GM18505 (cell line): ENCODE data around the gene HS3ST2.
"Not testable (repeated sequence)": the region's sequence is repeated elsewhere in the genome, so short reads cannot be mapped to it uniquely, and the experiment has no call there.

Source experiments
- ATAC-seq: cut with Tn5 transposase; IDR thresholded peaks from one replicate; pipeline ENCODE4 v1.9.1; 2021; ENCODE audit not compliant: unreplicated experiment
- POLR2A ChIP-seq: IDR thresholded peaks from 4 replicates; pipeline ENCODE4 v1.6.1; 2011; ENCODE audit warnings: borderline replicate concordance; ENCODE audit not compliant: insufficient read depth, insufficient read length; ENCODE audit errors: extremely low read depth

Gene HS3ST2

GRCh38 chr16:22788193-22788530, 25.8 kb upstream of the HS3ST2 start:
- TF ChIP-seq POLR2A = no peak
- no peak for ATAC-seq

GRCh38 chr16:22789281-22789945, 24.5 kb upstream of the HS3ST2 start:
- no peak for ATAC-seq
- no peak for TF ChIP-seq POLR2A

DNA sequence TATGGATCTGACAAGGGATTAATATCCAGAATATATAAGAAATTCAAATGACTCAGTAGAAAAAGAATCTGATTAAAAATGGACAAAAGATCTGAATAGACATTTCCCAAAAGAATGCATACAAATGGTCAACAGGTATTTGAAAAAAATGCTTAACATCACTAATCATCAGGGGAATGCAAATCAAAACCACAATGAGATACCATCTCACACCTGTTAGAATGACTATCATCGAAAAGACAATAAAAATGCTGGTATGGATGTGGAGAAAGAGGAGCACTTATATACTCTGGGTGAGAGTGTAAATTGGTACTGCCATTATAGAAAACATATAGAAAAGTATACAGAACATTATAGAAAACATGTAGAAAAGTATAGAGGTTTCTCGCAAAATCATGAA, 16.4 kb upstream of the HS3ST2 start:
- TF ChIP-seq POLR2A = no peak
- ATAC-seq = no peak

- no peak for ATAC-seq
- no peak for TF ChIP-seq POLR2A
Measured at GRCh38 chr16:22799113-22799512, 14.8 kb upstream of the HS3ST2 start.

- TF ChIP-seq POLR2A = no peak
- no peak for ATAC-seq
Measured at GRCh38 chr16:22804893-22805292, 9.1 kb upstream of the HS3ST2 start.

- ATAC-seq = no peak
- no peak for TF ChIP-seq POLR2A
Measured at GRCh38 chr16:22805326-22805725, 8.6 kb upstream of the HS3ST2 start.

- no peak for TF ChIP-seq POLR2A
- no peak for ATAC-seq
Measured at GRCh38 chr16:22806811-22807210, 7.2 kb upstream of the HS3ST2 start.

DNA sequence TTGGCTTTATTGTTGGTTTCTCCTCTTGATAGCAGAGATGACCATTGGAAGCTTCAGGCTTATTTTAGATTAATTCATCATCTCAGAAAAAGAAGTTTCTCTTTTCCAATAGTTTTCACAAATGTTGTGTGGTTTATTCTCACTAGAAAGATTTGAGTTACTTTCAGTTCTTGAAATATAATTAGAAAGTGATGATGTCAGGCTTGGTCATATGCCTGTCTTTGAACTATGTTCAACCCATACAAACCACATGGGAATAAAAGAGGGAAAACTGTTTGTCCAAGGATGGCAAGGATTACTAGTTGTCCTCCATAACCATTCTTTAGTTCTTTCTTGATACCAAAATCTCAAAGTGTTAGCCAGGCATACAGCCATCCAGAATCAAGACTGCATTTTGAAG, 3.7 kb upstream of the HS3ST2 start:
- TF ChIP-seq POLR2A = no peak
- ATAC-seq = no peak

DNA sequence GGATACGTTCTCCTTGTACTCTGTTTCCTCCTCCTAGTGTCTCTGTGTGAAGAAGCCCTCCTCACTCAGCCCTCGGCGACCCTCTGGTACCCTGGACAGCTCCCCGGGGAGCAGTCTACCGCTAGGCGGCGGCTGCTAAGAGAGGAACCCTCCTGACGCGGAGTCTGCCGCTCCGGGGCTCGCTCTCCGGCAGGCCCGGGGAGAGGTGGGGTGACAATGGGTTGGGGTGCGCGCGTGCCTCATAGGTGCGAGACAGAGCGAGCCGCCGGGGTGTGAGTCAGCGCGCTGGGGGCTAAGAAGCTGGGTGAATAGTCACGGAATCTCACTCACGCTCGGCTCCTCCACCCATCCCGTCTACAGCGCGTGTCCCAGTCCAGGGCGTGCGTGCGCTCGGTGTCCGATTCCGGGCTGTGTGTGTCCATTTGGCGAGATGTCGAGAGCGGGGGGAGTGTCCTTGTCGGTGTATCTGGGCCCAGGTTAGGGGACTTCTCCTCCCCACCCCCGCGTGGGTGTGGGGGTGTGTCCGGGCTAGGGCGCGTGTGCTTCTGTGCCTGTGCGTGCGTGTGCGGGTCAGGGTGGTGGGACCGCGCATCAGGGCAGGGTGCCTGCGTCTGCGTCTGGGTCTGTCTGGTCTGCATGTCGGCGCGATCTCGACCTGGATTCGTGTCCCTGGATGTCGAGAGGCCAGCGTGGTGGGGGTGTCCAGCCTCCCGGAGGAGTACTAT, 577 bp upstream of the HS3ST2 start:
- no peak for ATAC-seq

GRCh38 chr16:22814711-22815105, 746 bp downstream of the HS3ST2 start:
- no peak for ATAC-seq
- TF ChIP-seq POLR2A = no peak

More for the DNA sequence above, 577 bp upstream of the HS3ST2 start:
- TF ChIP-seq POLR2A = no peak

- TF ChIP-seq POLR2A = no peak
- ATAC-seq = no peak
Measured at GRCh38 chr16:22815863-22816262, 1.9 kb downstream of the HS3ST2 start.

DNA sequence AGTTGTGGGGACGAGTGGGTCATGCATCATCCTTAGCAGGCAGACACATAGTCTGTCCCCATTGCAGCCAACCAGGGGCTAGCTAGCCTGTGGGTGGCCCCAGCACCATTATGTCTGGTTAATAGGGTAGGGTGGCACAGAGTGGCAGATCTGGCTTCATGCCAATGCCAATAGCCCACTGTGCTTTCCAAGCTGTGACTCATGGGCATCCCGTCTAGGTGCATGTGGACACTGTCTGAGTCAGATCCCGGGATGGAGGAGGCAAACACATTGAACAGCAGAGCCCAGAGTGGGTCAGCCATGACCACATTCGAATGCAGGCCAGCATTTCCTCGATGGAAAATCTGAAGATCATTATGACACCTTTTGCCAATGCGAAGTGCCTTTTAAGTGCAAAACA, 2.5 kb downstream of the HS3ST2 start:
- ATAC-seq = no peak
- no peak for TF ChIP-seq POLR2A

DNA sequence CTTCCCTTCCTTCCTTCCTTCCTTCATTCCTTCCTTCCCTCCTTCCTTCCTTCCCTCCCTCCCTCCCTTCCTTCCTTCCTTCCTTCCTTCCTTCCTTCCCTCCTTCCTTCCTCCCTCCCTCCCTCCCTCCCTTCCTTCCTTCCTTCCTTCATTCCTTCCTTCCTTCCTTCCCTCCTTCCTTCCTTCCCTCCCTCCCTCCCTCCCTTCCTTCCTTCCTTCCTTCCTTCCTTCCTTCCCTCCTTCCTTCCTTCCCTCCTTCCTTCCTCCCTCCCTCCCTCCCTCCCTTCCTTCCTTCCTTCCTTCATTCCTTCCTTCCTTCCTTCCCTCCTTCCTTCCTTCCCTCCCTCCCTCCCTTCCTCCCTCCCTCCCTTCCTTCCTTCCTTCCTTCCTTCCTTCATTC, 4.8 kb downstream of the HS3ST2 start:
- not testable (repeated sequence) for ATAC-seq

DNA sequence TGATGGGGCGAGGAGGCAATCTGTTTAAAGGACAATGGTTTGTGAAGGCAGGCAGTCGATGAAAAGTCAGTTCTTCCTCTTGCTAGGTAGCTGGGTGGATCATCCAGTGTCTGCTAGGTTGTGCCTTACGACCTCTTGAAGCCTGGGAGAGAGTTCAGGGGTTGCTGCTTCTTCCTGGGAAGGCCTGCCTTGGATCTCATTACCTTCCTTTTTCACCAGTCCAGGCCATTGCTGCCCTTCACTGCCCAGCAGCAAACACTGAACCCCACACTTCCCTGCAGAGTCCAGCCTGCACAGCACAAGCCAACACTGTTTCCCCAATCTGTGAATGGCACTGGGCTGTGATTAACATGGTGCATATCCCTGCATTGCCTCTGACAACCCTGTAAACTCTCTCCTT, 24.7 kb downstream of the HS3ST2 start:
- TF ChIP-seq POLR2A = no peak
- no peak for ATAC-seq

GRCh38 chr16:22842031-22842430, 28.1 kb downstream of the HS3ST2 start:
- not testable (repeated sequence) for ATAC-seq
